OCI-M2 (cell line): Measurements from ENCODE around the gene ADARB1.

Experiments used
- DNase-seq: peaks from one replicate; lab custom pipeline; 2025; ENCODE audit not compliant: unreplicated experiment; lab: John Stamatoyannopoulos, UW

Gene ADARB1

DNA sequence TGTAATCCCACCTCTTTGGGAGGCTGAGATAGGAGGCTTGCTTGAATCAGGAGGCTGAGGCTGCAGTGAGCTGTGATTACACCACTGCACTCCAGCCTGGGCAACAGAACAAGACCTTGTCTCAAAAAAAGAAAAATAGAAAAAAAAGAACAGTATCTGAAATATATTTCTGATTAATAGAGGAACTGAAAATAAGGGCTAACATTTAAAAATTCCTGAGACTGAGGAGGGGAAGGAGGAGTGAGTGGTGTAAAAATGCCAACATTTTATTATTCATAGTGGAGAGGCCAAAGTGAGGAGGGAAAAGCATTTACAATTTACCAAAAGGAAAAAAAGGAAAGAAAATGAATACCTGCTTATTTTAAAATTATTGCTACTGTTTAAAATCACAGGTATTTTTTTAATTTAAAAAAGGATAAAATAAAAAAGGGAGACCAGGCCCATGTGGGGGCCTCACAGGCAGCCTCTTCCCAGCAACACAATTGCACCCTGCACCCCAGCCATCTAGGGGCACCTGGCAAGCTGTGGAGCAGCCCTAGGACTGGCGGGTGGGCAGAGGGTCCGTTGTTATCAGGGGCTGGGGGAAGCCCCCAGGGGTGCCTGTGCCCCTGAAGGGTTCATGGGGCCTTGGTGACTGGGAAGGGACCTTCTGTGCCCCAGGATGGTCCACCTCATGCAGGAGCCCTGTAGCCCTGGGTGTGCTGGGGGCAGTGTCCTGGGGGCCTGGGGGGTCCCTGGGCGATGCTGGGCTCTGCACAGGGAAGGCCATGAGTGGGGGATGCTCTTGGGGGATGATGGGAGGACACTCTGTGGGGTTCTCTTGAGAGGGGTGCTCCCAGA lies 34.8 kb upstream of the ADARB1 start:
- no peak for DNase-seq

DNA sequence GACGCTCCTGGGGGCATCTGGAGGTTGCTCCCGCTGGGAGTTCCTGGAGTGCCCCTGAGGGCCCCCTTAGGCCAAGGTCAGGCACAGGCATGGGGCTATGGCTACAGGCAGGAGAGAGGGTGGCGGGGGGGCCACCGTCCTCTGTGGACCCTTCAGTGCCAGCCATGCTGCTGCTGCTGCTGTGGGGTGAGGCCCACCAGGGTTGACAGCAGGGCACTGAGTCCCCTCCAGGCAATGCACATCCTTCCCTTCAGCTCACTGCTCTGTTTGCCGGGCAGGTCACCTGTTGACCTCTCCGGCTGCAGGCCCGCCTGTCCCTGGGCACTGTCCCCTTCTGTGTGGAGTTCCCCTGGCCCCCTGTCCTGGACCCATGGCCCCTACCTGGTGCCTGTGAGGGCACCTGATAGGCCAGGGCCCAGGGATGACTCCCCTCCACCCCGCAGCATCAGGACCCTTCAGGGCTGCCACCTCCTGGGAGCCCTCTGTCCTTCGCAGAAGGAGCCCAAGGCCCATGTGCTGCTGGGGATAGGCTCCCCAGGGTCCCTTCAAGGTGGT lies 34.1 kb upstream of the ADARB1 start:
- DNase-seq, result no peak

DNA sequence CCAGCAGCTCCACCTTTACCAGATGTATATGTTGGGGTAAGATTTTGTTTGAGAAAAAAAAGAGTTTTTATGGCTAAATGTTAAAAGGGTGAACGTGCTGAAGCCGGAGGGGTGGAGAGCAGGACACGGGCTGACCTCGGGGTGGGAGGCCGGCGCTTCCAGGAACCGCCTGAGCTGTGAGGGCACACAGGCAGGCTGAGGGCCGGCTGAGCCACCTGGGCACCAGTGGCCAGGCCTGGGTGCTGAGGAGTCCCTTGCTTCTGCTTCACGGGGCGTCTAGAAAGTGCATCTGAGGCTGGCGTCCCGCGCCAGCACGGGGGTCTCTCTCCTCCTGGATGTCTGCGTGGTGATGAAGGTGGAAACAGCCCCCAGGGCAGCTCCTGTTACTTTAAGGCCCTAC lies 33.6 kb upstream of the ADARB1 start:
- no peak for DNase-seq

DNA sequence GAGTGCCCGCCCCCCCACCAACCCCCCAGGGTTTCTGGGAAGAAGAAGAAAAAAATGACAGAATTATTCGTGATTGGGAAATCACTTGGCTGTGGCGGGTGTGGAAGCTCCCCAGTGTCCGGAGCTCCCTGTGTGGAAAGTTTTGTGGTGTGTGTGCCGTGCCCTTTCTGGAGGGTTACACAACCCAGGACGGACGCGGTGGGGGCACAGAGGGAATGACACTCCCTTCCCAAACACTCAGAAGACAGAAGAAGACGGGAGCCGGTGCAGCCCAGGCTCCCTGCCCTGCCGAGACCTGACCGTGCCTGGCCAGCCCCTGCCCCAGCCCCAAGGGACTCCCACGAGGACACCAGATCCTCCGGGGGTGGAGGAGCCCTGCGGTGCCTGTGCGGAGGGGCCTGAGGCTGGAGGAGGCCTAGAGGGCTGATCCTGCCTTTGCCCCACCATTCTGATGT lies 33.0 kb upstream of the ADARB1 start:
- no peak for DNase-seq

DNA sequence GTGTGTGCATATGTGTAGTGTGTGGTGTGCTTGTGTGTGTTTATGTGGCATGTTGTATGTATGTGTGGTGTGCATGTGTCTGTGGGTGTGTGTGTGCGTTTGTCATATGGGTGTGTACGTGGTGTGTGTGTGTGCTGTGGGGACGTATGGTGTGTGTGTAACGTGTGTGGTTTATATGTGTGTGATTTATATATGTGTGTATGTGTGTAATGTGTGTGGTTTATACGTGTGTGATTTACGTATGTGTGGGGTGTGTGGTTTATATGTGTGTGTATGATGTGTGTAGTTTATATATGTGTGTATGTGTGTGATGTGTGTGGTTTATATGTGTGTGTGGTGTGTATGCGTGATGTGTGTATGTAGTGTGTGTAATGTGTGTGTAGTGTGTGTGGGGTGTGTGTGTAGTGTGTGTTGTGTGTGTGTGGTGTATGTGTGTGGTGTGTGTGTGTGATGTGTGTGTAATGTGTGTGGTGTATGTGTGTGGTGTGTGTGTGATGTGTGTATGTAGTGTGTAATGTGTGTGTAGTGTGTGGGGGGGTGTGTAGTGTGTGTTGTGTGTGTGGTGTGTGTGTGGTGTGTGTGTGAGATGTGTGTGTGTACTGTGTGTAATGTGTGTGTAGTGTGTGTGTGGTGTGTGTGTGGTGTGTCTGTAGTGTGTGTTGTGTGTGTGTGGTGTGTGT lies 32.3 kb upstream of the ADARB1 start:
- DNase-seq, result no peak

DNA sequence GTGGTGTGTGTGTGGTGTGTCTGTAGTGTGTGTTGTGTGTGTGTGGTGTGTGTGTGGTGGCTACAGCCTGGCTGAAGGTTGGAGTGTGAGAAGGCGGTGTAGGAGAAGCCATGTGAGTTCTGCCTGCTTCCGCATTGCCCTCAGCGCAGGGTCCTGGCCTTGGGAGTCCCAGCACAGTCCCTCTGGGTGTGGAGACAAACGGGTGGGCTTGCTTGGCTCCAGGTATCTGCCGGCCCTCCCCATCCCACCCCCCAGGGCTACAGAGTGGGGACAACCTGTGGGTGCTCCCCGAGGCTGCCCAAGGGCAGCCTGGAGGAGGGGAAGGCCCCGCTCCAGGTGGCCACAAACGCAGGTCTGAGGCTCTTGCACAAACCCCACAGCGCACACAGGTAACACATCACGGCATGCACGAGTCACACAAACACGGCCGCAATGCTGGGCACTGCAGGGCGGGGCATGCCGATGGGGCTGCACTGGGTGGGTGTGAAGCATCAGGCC lies 31.7 kb upstream of the ADARB1 start:
- no peak for DNase-seq

DNA sequence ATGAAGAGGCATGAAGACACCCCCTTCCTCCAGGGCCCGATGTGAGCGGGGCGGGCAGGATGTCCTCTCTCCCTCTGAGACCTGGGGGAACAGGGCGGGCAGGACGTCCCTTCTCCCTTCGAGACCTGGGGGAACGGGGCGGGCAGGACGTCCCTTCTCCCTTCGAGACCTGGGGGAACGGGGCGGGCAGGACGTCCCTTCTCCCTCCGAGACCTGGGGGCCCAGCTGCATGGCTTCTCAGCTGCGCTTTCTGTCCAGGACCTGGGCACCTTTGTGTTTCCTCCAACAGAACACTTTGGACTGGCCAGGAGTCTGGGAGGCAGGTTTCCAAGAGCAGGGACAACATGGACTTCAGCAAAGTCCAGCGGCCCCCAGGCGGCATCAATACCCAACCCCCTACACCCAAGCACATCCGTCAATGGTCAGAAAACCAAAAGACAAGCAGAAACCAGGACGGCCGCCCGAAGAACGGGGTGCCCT lies 30.8 kb upstream of the ADARB1 start:
- DNase-seq, result no peak

DNA sequence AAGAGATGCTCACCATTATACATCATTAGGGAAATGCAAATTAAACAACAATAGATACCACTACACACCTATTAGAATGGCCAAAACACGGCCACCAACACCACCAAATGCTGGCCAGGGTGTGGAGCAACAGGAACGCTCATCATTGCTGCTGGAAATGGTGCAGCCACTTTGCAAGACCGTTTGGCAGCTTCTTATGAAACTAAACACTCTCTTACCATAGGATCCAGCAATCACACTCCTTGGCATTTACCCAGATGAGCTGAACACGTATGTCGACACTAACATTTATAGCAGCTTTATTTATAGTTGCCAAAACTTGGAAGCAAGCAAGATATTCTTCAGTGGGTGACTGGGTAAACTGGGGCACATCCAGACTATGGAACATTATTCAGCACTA lies 28.9 kb upstream of the ADARB1 start:
- DNase-seq, result no peak

DNA sequence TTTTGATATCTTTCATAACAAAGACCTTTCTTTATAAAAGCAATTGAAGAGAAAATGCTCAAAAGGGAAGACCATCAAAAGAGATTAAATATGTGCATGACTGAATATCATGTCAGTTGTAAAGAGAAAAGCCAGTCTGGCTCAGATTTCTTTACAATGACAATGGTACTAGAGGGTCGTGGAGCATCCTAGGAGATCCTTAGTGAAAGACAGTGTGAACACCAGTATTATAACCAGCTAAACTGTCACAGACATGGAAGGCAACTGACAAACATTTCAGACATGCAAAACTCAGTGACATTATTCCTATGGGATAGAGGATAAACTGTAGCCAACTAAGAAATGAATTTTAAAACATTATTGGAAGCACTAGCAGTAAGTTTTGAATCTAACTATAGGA lies 27.1 kb upstream of the ADARB1 start:
- no peak for DNase-seq

DNA sequence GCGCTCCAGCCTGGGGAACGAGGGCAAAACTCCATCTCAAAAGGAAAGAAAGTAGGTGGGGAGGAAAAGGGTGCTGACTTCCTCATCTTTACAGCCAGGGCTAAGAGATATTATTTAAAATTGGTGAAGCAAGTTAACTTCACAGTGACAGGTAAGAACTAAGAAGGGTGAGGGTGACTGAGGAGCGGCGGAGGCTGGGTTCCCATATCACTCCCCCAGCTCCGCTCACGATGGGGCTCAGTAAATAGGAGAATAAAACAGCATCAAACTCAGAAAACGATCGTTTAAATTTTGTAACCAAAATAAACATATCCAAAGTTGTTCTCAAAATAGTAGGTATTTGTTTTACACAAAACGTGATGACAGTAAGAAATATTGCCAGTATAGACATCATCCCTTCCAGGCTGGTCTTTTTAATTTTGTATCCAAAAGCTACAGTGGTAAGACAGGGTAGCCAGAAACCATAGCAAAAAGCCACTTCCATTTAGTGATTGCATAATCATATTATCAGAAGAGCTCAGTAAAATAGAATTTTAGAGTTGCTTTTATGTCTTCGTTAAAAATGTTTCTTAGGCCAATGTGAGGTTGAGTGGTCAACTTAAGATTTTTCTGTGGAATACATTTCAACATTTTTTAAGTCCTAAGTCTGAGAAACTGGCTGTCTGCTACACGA lies 26.2 kb upstream of the ADARB1 start:
- DNase-seq, result no peak

DNA sequence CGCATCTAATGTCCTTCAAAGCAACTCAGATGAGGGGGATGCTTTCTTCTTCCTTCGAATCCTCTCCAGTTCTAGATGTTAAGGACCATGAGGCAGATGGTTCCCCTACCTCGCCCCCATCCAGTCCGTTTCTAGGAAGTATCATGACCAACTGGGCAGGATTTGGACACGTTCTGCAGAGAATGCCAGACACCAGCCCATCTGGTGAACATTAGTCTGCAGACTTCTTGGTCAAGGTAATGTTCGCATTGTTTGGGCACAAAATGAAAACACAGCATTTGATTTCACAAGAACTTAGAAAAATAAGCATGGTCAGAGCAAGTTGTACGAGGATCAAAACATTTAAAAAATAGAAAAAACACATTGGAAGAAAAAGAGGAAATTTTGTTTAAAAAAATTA lies 25.4 kb upstream of the ADARB1 start:
- no peak for DNase-seq

DNA sequence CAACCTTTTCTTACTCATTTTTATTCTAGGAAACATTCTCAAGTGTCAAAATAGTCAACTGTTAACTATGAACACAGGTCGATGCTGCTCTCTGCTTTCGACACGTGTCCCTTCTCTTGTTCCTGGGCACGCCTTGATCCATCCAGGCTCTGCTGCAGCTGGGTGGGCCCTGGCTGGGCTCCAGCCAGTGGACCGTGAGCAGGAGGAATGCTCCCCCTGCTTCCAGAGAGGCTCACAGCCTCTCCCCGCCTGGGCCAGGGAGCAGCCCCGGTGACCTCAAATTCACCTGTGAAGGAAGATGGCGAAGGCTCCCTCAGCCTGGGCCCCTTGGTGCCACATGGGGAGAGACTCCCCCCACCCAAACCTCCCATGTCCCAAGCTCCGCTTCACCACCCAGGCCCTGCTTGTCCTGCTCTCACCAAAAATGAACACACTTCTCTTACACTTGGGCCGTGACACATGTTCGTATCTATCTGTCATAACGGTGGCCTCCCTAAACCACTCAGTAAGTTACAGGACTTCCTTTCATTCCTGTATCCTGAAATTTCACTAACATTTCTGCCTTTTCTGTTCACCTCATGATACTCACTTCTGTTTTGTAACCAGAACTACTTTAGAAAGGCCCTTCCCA lies 24.6 kb upstream of the ADARB1 start:
- DNase-seq, result no peak

DNA sequence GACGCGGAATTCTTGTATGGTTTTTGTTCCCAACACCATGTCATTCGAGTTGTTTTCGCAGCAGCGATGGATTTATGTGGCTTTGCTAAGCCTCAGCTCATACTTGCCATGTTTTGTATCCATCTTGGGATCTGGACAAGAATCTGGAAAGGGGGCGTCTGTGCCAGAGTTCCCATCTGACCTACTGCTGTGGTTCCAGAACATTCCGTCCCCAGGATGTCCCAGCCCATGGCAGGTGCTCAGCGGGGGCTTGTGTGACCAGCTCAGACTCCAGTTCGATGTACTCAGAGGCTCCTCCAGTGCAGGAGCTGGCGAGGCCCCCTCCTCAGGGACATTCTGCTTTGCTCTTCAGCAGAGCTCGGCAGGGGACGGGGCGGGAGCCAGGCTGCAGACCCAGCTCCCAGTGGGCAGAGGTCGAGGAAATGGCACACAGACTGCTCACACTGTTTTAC lies 24.0 kb upstream of the ADARB1 start:
- no peak for DNase-seq

DNA sequence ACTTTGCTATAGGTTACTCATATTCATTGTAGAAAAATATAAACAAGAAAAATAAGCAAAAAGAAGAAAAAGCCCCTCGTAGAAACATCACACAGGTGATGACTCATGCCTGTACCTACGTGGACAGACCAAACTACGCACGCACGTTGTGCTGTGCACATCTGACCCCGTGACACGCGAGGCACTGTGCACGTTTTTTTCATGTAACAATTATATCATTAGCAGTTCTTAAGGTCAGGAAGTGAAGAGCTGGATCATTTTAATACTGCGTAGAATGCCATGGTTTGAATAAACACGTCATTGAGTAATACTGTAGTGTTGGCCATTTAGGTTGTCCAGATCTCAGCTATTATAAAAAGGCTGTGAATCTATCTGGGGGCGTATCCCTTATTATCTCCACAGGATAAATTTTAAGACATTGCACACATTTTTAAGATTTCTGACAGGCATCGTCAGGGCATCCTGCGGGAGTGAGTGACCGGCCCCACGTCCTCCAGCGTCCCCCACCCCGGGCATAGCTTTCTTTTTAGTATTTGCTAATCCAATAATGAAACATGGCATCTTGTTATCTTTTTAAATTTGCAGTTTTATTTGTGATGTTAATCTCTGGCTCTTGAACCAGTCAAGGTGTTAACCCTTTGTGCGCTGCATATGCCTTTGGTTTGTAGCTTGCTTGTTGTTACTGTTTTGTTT lies 23.4 kb upstream of the ADARB1 start:
- no peak for DNase-seq

DNA sequence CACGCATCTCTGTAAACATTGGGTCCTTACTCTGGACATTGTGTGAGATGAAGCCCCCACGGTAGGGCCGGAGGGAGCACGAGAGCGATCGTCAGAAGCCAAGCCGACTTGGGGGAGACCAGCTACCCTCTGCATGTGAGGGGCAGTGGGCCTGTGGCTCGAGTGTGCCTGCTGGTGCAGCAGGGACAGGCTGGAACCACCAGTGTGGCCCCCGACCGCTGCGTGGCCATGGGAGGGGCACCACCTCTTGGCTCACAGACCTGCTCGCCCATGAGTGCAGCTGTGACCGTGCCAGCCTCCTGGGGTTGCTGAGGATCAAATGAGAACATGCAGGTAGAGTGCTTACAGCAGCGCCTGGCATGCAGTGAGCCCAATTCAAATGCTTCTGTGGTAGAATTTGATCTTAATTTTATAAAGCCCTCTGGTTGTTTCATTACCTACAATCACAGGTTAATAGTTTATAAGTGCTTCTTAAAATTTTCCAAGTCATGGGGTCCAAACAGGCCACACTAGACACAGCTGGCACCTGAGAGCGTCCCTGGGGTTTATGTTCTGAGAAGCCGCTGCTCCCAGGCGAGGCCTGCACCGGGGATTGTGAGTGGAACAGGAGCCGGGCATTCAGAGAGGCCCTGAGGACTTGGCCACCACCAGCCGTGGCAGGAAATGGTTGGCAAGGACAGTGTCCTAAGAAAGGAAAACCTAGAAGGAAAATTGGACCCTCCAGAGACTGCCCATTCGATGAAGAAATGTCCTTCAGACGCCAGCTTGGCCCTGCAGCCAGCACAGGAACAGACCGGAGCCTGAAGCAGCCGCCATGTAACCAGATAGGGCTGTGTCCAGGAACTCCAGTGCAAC lies 22.6 kb upstream of the ADARB1 start:
- DNase-seq, result no peak

DNA sequence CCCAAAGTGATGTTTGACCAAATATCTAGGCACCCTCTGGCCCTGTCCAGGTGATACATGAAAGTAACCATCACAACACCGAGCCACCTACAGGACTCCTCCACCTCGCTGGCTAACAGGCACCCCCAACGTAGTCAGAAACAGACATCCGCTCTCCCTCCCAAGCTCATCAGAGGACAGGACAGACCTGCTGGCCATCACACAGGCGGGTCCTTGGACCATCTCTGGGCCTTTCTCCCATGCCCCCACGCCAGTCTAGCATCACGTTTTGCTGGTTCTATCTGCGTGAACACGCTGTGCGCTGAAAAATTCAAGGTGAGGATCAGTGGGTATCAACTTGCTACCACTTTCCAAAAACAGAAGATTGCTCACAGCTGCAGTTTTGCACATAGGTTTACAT lies 21.4 kb upstream of the ADARB1 start:
- DNase-seq, result no peak

DNA sequence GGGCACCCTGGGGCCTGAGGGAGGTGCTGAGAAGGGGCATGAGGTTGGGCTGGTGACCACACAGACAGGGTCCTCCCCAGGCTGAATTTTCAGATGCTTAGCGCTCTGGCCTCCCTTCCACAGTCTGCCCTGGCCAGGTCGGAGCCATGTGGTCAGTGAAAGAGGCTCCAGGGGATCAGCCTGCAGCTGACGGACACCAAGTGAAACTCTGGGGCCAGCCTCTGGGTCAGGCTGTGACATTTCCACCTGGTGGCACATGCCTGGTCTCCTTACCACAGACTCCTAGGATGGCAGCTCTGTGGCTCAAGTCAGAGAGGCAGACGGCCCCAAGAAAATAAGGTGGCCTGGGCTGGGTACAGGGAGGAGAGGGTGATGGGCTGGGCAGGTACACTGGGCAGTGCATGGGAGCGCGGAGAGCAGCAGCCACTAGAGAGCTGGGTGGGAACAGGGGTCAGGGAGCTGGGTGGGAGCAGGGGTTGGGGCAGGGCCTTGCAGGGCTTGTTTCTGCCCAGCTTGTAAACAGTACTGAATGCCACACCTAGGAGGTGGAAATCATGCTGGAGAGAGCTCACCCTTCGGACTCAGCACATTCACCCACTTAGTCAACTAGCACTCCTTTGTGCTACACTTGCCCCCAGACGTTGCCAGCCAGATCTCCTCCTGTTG lies 20.7 kb upstream of the ADARB1 start:
- no peak for DNase-seq

DNA sequence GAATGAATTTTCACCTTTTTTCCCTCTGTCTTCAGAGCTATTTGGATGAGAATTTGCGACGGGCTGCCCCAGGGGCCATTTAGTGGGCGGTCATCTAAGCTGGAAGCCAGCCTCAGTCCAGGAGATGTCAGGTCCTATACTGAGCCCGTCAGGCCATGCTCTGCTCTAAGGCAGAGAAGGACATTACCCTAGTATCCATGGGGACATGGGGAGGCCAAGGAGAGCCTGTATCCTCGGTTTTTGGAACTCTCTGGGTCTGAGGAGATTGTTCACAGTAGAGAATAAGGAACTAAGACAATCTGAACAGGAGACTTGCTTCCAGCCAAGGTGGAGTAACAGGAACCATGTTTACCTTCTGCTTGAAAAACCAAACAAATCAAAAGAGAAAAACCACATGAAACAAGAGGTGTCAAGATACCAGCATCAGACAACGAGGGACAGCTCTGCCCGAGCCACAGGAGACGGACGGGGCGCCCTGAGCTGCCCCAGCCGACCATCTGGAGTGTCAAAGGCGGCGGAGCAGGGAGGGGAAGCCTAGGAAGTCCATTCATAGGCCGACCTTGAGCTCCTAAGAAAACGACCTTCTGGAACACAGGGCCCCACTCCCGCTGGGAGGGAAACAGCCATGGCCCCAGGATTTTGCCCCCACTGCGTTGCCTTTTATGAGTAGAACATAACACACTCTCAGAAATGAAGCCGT lies 20.0 kb upstream of the ADARB1 start:
- no peak for DNase-seq
